Measurements from ENCODE around the gene MAD2L1BP.

MAD2L1BP gene

GRCh38 chr6:43667245-43668150, 31.9 kb downstream of the MAD2L1BP start:
- DNase-seq (ENCODE audit: low read depth in 2 of 2), result peak; percentile 26 to 28

- peak; percentile 20 to 23 for DNase-seq (ENCODE audit: low read depth in 2 of 2)
Observed at GRCh38 chr6:43668151-43669028, 32.8 kb downstream of the MAD2L1BP start.

- DNase-seq (ENCODE audit: low read depth in 2 of 2), result no peak
Observed at GRCh38 chr6:43669050-43669921, 33.6 kb downstream of the MAD2L1BP start.

GRCh38 chr6:43669922-43670622, 34.4 kb downstream of the MAD2L1BP start:
- no peak for DNase-seq (ENCODE audit: low read depth in 2 of 2)

GRCh38 chr6:43670623-43670986, 35.0 kb downstream of the MAD2L1BP start:
- DNase-seq (ENCODE audit: low read depth in 2 of 2), result no peak

- DNase-seq (ENCODE audit: low read depth in 2 of 2), result no peak
Observed at GRCh38 chr6:43671011-43671800, 35.6 kb downstream of the MAD2L1BP start.

- no peak for DNase-seq (ENCODE audit: low read depth in 2 of 2)
Observed at GRCh38 chr6:43671801-43672690, 36.4 kb downstream of the MAD2L1BP start.

GRCh38 chr6:43673444-43674084, 37.9 kb downstream of the MAD2L1BP start:
- no peak for DNase-seq (ENCODE audit: low read depth in 2 of 2)

- no peak for DNase-seq (ENCODE audit: low read depth in 2 of 2)
Observed at GRCh38 chr6:43674291-43674690, 38.7 kb downstream of the MAD2L1BP start.

GRCh38 chr6:43674921-43675320, 39.3 kb downstream of the MAD2L1BP start:
- no peak for DNase-seq (ENCODE audit: low read depth in 2 of 2)

- no peak for DNase-seq (ENCODE audit: low read depth in 2 of 2)
Observed at GRCh38 chr6:43676962-43677606, 41.4 kb downstream of the MAD2L1BP start.

GRCh38 chr6:43677759-43678158, 42.1 kb downstream of the MAD2L1BP start:
- no peak for DNase-seq (ENCODE audit: low read depth in 2 of 2)

GRCh38 chr6:43678341-43678740, 42.7 kb downstream of the MAD2L1BP start:
- no peak for DNase-seq (ENCODE audit: low read depth in 2 of 2)

- DNase-seq (ENCODE audit: low read depth in 2 of 2), result no peak
Observed at GRCh38 chr6:43679057-43679456, 43.4 kb downstream of the MAD2L1BP start.

GRCh38 chr6:43680308-43681200, 44.9 kb downstream of the MAD2L1BP start:
- no peak for DNase-seq (ENCODE audit: low read depth in 2 of 2)

- no peak for DNase-seq (ENCODE audit: low read depth in 2 of 2)
Observed at GRCh38 chr6:43681303-43681702, 45.7 kb downstream of the MAD2L1BP start.

Measured in fibroblast of skin of left quadriceps (primary cell).